Measurements from ENCODE around the gene FBXL14.

GRCh38 chr12:1552171-1552570 lies 42.2 kb downstream of the FBXL14 start:
- TF ChIP-seq POLR2A (IDR thresholded peaks at IDR 0.05; ENCODE audit: low read length) (no peak), GATA1 (IDR thresholded peaks at IDR 0.05; ENCODE audit: low read depth, low read length) (no peak)
